MM.1S (cell line): ENCODE data around the gene TMX1.

Experiments
- EZH2 ChIP-seq: fragments of 300-600 bp; sonication (generic); optimal IDR thresholded peaks from 2 replicates; pipeline ENCODE3; 2017; ENCODE audit warnings: low read depth, mild to moderate bottlenecking, antibody characterized with exemption, low read length, mixed read lengths
- EZH2phosphoT487 ChIP-seq: fragments of 300-600 bp; sonication (generic); IDR thresholded peaks from 2 replicates; pipeline ENCODE4 v1.6.1; 2018; ENCODE audit warnings: antibody characterized with exemption, low read length
- TF ChIP-seq, protein P1 (sequence below): fragments of 300-600 bp; sonication (generic); IDR thresholded peaks from 2 replicates; pipeline ENCODE4 v1.5.1; 2016; ENCODE audit warnings: antibody characterized with exemption, low read length, mixed read lengths

DNA sequence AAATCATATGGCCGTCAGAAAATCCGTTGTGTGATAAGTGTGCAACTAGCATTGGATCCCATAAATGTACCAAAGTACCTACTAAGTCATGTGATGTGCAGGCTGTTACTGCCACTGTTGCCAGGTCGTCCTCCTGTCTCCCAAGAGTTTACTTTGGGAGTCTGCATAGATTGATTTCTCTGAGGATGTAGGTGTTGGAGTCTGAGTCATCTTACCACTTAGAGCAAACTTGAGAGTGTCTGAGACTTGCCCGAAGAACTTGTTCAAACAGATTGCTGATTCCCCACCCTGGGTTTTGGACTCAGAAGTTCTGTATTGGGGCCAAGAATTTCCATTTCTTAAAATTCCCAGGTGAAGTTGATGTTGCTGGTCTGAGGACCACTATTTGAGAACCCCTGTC lies 11.4 kb downstream of the TMX1 start:
- TF ChIP-seq, protein P1, sequence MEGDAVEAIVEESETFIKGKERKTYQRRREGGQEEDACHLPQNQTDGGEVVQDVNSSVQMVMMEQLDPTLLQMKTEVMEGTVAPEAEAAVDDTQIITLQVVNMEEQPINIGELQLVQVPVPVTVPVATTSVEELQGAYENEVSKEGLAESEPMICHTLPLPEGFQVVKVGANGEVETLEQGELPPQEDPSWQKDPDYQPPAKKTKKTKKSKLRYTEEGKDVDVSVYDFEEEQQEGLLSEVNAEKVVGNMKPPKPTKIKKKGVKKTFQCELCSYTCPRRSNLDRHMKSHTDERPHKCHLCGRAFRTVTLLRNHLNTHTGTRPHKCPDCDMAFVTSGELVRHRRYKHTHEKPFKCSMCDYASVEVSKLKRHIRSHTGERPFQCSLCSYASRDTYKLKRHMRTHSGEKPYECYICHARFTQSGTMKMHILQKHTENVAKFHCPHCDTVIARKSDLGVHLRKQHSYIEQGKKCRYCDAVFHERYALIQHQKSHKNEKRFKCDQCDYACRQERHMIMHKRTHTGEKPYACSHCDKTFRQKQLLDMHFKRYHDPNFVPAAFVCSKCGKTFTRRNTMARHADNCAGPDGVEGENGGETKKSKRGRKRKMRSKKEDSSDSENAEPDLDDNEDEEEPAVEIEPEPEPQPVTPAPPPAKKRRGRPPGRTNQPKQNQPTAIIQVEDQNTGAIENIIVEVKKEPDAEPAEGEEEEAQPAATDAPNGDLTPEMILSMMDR: no peak
- TF ChIP-seq EZH2 (no peak), EZH2phosphoT487 (no peak)
